Smooth muscle cell (in vitro differentiated cells): ENCODE data around the gene SYNPO. TPM values are rescaled to one million over a fixed set of nuclear protein-coding genes. Genes with fewer than 3 reads are reported as not detected.

Experiments used
- DNase-seq: peaks from one replicate; lab custom pipeline; 2025; ENCODE audit not compliant: unreplicated experiment; lab: John Stamatoyannopoulos, UW
- H2AFZ ChIP-seq: fragments of 200-600 bp; sonication (generic); 2 replicates; pipeline ENCODE4 v1.6.0; 2016; ENCODE audit warnings: antibody characterized with exemption, low read depth, mild to moderate bottlenecking
- H3F3A ChIP-seq: fragments of 200-600 bp; sonication (generic); 2 replicates; pipeline ENCODE4 v1.6.0; 2017; ENCODE audit warnings: antibody characterized with exemption, low read depth
- H3K27ac ChIP-seq: fragments of 200-600 bp; sonication (generic); 2 replicates; pipeline ENCODE4 v1.5.1; 2016; ENCODE audit warnings: low read depth, mild to moderate bottlenecking
- H3K27me3 ChIP-seq: fragments of 200-600 bp; sonication (generic); 2 replicates; pipeline ENCODE4 v1.6.1; 2016; ENCODE audit warnings: low read depth, mild to moderate bottlenecking
- H3K36me3 ChIP-seq: fragments of 200-600 bp; sonication (generic); 2 replicates; pipeline ENCODE4 v1.5.1; 2016; ENCODE audit warnings: low read depth
- H3K4me1 ChIP-seq: fragments of 200-600 bp; sonication (generic); 2 replicates; pipeline ENCODE4 v1.5.1; 2016; ENCODE audit warnings: low read depth
- H3K4me2 ChIP-seq: fragments of 200-600 bp; sonication (generic); 2 replicates; pipeline ENCODE4 v1.6.0; 2016; ENCODE audit warnings: mild to moderate bottlenecking
- H3K4me3 ChIP-seq: fragments of 200-600 bp; sonication (generic); 2 replicates; pipeline ENCODE4 v1.5.1; 2016; ENCODE audit warnings: mild to moderate bottlenecking
- H3K79me2 ChIP-seq: fragments of 200-600 bp; sonication (generic); 2 replicates; pipeline ENCODE4 v1.6.0; 2016; ENCODE audit warnings: low read depth, mild to moderate bottlenecking
- H3K9ac ChIP-seq: fragments of 200-600 bp; sonication (generic); 2 replicates; pipeline ENCODE4 v1.6.0; 2016; ENCODE audit warnings: low read depth
- H3K9me3 ChIP-seq: fragments of 200-600 bp; sonication (generic); replicated peaks from 2 replicates; pipeline ENCODE4 v1.5.1; 2016; ENCODE audit warnings: low read depth
- H4K20me1 ChIP-seq: fragments of 200-600 bp; sonication (generic); 2 replicates; pipeline ENCODE4 v1.6.0; 2016; ENCODE audit warnings: low read depth
- WGBS: methylation state at CpG from one replicate; pipeline ENCODE4 v1.1.7; 2016; ENCODE audit warnings: low lambda C conversion rate; 5-methylcytosine and 5-hydroxymethylcytosine counted together
- polyA plus RNA-seq: library from polyadenylated mRNA; unstranded; fragments of >200 nt; fragmentation: Nextera tagmentation; extraction: Ambion mirVana; gene quantifications from 2 replicates; pipeline ENCODE4 v1.2.1, GENCODE V29; 2016
- total RNA-seq: library from RNA; depleted of rRNA; stranded (reverse); fragments of >200 nt; gene quantifications from 2 replicates; pipeline ENCODE4 v1.2.3, GENCODE V29; 2014
- TF ChIP-seq, protein P1 (sequence below): fragments of 200-600 bp; sonication (generic); IDR thresholded peaks from 2 replicates; pipeline ENCODE4 v1.5.1; 2017; ENCODE audit warnings: borderline replicate concordance, mild to moderate bottlenecking, antibody characterized with exemption; ENCODE audit not compliant: insufficient read depth, poor library complexity, severe bottlenecking

Gene SYNPO
- total and polyA plus RNA-seq, 2 experiments from 2014 or later: 34.2 to 46.4 TPM

DNA sequence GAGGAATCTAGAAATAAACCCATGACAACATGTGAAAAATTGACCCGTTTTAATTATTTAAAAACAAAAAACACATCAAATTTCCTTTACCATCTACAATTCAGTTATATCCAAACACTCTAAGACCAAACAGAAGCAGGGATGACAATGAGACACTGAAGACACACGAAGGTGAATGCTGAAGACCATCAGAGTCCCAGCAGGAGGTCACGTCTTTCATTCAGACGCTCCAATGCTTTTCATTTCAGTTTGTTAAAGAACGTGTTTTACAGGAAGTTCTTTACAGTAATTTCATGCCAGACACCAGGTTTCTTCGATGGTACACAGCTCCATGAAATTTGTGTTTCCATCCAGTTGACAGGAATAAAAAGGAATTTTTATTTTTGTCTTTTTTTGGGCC is 50.3 kb downstream of the SYNPO start:
- H3K4me1 ChIP-seq: no peaks in the 10 kb centered on the region
- 88% methylated on average over 6 of the region's 6 CpGs for WGBS
- H4K20me1 ChIP-seq: no peaks in the 10 kb centered on the region
- H3K4me2 ChIP-seq: no peak overlapping the region
- H2AFZ ChIP-seq: no peak overlapping the region
- TF ChIP-seq, protein P1, sequence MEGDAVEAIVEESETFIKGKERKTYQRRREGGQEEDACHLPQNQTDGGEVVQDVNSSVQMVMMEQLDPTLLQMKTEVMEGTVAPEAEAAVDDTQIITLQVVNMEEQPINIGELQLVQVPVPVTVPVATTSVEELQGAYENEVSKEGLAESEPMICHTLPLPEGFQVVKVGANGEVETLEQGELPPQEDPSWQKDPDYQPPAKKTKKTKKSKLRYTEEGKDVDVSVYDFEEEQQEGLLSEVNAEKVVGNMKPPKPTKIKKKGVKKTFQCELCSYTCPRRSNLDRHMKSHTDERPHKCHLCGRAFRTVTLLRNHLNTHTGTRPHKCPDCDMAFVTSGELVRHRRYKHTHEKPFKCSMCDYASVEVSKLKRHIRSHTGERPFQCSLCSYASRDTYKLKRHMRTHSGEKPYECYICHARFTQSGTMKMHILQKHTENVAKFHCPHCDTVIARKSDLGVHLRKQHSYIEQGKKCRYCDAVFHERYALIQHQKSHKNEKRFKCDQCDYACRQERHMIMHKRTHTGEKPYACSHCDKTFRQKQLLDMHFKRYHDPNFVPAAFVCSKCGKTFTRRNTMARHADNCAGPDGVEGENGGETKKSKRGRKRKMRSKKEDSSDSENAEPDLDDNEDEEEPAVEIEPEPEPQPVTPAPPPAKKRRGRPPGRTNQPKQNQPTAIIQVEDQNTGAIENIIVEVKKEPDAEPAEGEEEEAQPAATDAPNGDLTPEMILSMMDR: no peak
- peaks cover 39% of the 10 kb centered on the region for H3K36me3 ChIP-seq
- H3K79me2 ChIP-seq: no peaks in the 10 kb centered on the region
- DNase-seq: no peak
- H3K27ac ChIP-seq: no peak overlapping the region
- H3K4me3 ChIP-seq: no peak overlapping the region
- H3F3A ChIP-seq: peaks cover 5% of the 10 kb centered on the region
- no peaks in the 10 kb centered on the region for H3K9me3 ChIP-seq
- H3K9ac ChIP-seq: no peak overlapping the region
- no peaks in the 10 kb centered on the region for H3K27me3 ChIP-seq

DNA sequence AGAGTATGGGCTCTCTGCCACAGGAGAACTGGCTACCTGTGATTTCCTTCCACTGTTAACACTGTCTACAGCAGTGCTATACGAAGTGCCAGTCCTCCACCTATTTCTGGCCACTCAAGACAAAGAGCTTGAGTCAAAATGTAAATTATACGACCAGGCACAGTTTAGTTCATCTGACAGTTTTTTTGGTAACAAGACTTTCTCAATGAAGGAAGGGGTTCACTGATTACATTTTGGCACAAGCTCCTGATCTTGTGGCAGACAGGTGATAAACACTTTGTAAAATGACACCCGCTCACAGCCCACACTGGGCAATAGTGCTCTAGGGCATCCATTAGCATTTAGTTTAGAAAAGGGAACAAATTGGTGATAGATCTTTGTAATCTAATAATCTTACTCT is 51.8 kb downstream of the SYNPO start:
- Histone ChIP-seq H3K4me2 (no peak overlapping the region), H2AFZ (no peak overlapping the region), H3K9ac (no peak overlapping the region), H3F3A (peaks cover 5% of the 10 kb centered on the region), H3K4me1 (no peaks in the 10 kb centered on the region), H3K27ac (no peak overlapping the region), H3K79me2 (no peaks in the 10 kb centered on the region), H3K36me3 (peaks cover 54% of the 10 kb centered on the region), H3K27me3 (no peaks in the 10 kb centered on the region), H3K4me3 (no peak overlapping the region), H3K9me3 (no peaks in the 10 kb centered on the region), H4K20me1 (no peaks in the 10 kb centered on the region)
- 94% methylated on average over 3 of the region's 3 CpGs for WGBS
- no peak for DNase-seq
- TF ChIP-seq, protein P1: no peak

DNA sequence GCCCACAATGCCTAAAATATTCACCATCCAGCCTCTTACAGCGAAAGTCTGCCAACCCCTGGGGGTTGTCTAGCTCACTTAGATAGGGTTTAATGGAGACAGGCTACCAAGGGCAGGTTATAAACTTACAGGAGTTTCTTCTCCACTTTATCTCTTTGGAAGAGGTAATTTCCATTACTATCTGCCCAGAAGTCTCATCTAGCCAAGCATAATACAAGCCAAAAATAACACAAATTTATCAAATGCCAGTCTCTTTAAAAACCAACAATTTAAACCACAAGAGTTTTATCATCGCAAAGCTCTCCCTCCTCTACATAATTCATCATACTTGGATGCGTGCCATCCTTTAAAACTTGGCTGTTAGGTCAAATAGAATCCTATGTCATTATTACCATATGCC is 54.2 kb downstream of the SYNPO start:
- TF ChIP-seq, protein P1: no peak
- H3K4me2 ChIP-seq: no peak overlapping the region
- peaks cover 17% of the 10 kb centered on the region for H3K79me2 ChIP-seq
- H3K27me3 ChIP-seq: no peaks in the 10 kb centered on the region
- H2AFZ ChIP-seq: no peak overlapping the region
- peaks cover 64% of the 10 kb centered on the region for H3K36me3 ChIP-seq
- no peaks in the 10 kb centered on the region for H3K9me3 ChIP-seq
- 89% methylated on average over 3 of the region's 3 CpGs for WGBS
- H3K27ac ChIP-seq: no peak overlapping the region
- H3K4me1 ChIP-seq: peaks cover 4% of the 10 kb centered on the region
- peaks cover 5% of the 10 kb centered on the region for H3F3A ChIP-seq
- H4K20me1 ChIP-seq: peaks cover 9% of the 10 kb centered on the region
- H3K9ac ChIP-seq: no peak overlapping the region
- no peak for DNase-seq
- no peak overlapping the region for H3K4me3 ChIP-seq

DNA sequence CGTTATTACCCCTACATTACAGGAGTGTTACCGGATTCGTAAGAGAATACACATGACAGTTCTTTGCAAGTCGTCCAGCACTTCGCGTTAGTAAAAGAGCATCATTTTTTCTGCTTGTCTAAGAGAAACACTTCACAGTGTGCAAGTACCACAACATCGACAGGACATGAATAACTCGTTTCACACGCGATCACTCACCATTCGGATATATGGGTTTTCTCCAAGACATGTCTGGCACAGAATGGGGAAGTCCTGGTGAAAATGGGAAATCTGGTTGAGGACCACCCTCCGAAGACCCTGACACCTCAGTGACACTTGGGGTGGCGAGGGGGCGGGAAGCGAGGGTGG is 59.8 kb downstream of the SYNPO start:
- peaks cover 30% of the 10 kb centered on the region for H3K36me3 ChIP-seq
- H3K9ac ChIP-seq: peak overlapping the region; percentile 85
- peaks cover 12% of the 10 kb centered on the region for H3K4me1 ChIP-seq
- peaks cover 14% of the 10 kb centered on the region for H4K20me1 ChIP-seq
- no peak for DNase-seq
- WGBS: 15% methylated on average over 15 of the region's 15 CpGs
- no peaks in the 10 kb centered on the region for H3F3A ChIP-seq
- peak overlapping the region; percentile 91 for H3K4me2 ChIP-seq
- peak overlapping the region; percentile 71 for H2AFZ ChIP-seq
- peak overlapping the region; percentile 75 for H3K27ac ChIP-seq
- no peaks in the 10 kb centered on the region for H3K27me3 ChIP-seq
- TF ChIP-seq, protein P1: no peak
- no peaks in the 10 kb centered on the region for H3K9me3 ChIP-seq
- peak overlapping the region; percentile 85 for H3K4me3 ChIP-seq
- H3K79me2 ChIP-seq: peaks cover 30% of the 10 kb centered on the region
